Naive B cell (primary cell): Measurements from ENCODE around the gene PRR9. TPM values are rescaled to one million over a fixed set of nuclear protein-coding genes. Genes with fewer than 3 reads are reported as not detected.
"Not testable (repeated sequence)": the region's sequence is repeated elsewhere in the genome, so short reads cannot be mapped to it uniquely, and the experiment has no call there.

Experiments used
- ATAC-seq, 2 donors: fragments of 150-1000 bp; cut with Tn5 transposase; 2 replicates each; pipeline ENCODE4 v1.10.0; 2021; ENCODE audit warnings: low read depth in 2 of 2, mild to moderate bottlenecking in 2 of 2, moderate library complexity in 2 of 2
- DNase-seq: peaks from one replicate; pipeline ENCODE4 v3.0.0; 2022
- H3K27ac Mint-ChIP-seq, 6 donors: one replicate each; pipeline ENCODE4 v1.8.0; 2020 to 2022; ENCODE audit warnings: mild to moderate bottlenecking in 6 of 6, mixed read lengths in 6 of 6, moderate library complexity in 5 of 6, inconsistent platforms in 2 of 6
- H3K27me3 Mint-ChIP-seq, 3 donors: one replicate each; pipeline ENCODE4 v1.8.0; 2021 to 2022; ENCODE audit warnings: mixed read lengths in 3 of 3, mild to moderate bottlenecking in 1 of 3
- H3K36me3 Mint-ChIP-seq, 2 donors: one replicate each; pipeline ENCODE4 v1.8.0; 2020 to 2022; ENCODE audit warnings: mixed read lengths in 2 of 2, inconsistent platforms in 1 of 2, mild to moderate bottlenecking in 1 of 2
- H3K4me1 Mint-ChIP-seq, 3 donors: one replicate each; pipeline ENCODE4 v1.8.0; 2020 to 2022; ENCODE audit warnings: mixed read lengths in 3 of 3, inconsistent platforms in 1 of 3, mild to moderate bottlenecking in 1 of 3, moderate library complexity in 1 of 3
- H3K4me3 Mint-ChIP-seq, 8 donors: one replicate each; pipeline ENCODE4 v1.8.0; 2020 to 2022; ENCODE audit warnings: mild to moderate bottlenecking in 8 of 8, mixed read lengths in 8 of 8, moderate library complexity in 8 of 8, inconsistent platforms in 2 of 8
- H3K9me3 Mint-ChIP-seq, 7 donors: one replicate each; pipeline ENCODE4 v1.8.0; 2020 to 2022; ENCODE audit warnings: mixed read lengths in 7 of 7, mild to moderate bottlenecking in 5 of 7, inconsistent platforms in 2 of 7, moderate library complexity in 1 of 7
- polyA plus RNA-seq, 6 donors: library from polyadenylated mRNA; unstranded; fragments of 300-500 nt; fragmentation: Illumina TruSeq; gene quantifications; one replicate each; pipeline ENCODE4 v1.2.3, GENCODE V29; 2021; ENCODE audit warnings: low read depth in 6 of 6

Gene PRR9
- polyA plus RNA-seq, 6 donors from 2014 or later, result not detected

DNA sequence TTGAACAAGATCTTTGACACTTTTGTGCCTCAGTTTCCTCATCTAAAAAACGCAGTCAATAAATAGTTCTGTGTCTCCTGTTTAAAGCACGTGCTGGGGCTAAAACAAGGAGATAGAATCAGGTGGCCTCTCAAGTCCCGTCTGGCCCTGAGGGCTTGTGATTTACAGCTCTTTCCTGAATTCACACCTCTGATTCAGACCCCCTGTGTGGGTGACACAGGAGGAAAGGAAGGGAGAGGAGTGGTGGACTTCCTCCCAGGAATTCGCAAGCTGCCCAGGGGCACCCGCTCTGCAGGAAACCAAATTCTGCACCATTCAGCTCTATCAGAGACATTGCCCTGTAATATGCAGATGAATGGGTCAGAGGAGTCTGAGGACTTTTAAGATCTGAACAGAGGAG is 5.2 kb upstream of the PRR9 start:
- peaks cover 29 to 45% (median 41%) of the 10 kb centered on the region in 3 donors for H3K27me3 Mint-ChIP-seq
- no peak overlapping the region for H3K27ac Mint-ChIP-seq
- H3K36me3 Mint-ChIP-seq, result no peaks in the 10 kb centered on the region
- ATAC-seq, result no peak
- H3K4me3 Mint-ChIP-seq, result no peak overlapping the region
- no peaks in the 10 kb centered on the region for H3K4me1 Mint-ChIP-seq
- H3K9me3 Mint-ChIP-seq, result peaks cover 0 to 2% (median 0%) of the 10 kb centered on the region in 7 donors
- DNase-seq, result no peak

DNA sequence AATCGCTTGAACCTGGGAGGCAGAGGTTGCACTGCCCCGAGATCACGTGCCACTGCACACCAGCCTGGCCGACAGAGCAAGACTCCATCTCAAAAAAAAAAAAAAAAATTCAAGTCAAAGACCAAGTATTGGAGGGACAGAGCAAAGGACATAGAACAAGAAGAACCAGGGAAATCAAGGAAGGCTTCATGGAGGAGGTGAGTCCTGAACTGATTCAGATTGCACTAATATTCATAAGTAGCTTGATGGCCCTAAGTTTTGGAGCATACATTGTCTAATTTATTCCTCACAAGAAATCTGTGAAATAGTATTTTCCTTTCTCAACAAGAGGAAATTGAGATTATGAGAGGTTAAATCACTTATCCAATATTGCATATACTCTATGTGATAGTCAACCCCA is 3.9 kb upstream of the PRR9 start:
- H3K4me3 Mint-ChIP-seq, result no peak overlapping the region
- no peaks in the 10 kb centered on the region for H3K4me1 Mint-ChIP-seq
- ATAC-seq (no peak), DNase-seq (no peak)
- H3K27me3 Mint-ChIP-seq, result peaks cover 35 to 53% (median 48%) of the 10 kb centered on the region in 3 donors
- peaks cover 0 to 2% (median 0%) of the 10 kb centered on the region in 7 donors for H3K9me3 Mint-ChIP-seq
- no peaks in the 10 kb centered on the region for H3K36me3 Mint-ChIP-seq
- no peak overlapping the region for H3K27ac Mint-ChIP-seq

DNA sequence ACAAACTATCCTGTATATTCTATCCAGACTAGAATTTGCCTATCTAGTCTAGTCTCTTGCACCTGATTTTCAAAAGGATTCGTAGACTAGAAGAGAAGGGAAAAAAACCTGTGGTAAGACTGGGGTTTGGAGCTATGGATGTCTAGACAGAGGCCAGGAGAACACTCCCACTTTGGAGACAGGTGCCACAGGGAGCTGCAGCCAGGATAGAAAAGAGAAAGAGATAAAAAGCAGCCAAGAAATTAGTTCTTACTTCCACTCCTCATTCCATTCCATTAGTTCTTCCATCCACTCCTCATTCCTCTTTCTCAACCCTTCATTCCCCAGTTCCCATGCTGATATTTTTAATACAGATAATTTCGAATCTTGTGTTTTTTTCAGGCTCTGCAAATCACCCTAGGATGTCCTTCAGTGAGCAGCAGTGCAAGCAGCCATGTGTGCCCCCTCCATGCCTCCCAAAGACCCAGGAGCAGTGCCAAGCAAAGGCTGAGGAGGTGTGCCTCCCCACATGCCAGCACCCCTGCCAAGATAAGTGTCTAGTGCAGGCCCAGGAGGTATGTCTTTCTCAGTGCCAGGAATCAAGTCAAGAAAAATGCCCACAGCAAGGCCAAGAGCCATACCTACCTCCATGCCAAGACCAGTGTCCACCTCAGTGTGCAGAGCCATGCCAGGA is 496 bp downstream of the PRR9 start:
- Mint-ChIP-seq H3K27ac (no peak overlapping the region), H3K27me3 (peaks cover 21 to 46% (median 45%) of the 10 kb centered on the region in 3 donors), H3K9me3 (peaks cover 0 to 1% (median 0%) of the 10 kb centered on the region in 7 donors), H3K4me1 (peaks cover 0 to 2% (median 0%) of the 10 kb centered on the region in 3 donors), H3K4me3 (no peak overlapping the region), H3K36me3 (no peaks in the 10 kb centered on the region)
- ATAC-seq, result no peak
- DNase-seq, result no peak

DNA sequence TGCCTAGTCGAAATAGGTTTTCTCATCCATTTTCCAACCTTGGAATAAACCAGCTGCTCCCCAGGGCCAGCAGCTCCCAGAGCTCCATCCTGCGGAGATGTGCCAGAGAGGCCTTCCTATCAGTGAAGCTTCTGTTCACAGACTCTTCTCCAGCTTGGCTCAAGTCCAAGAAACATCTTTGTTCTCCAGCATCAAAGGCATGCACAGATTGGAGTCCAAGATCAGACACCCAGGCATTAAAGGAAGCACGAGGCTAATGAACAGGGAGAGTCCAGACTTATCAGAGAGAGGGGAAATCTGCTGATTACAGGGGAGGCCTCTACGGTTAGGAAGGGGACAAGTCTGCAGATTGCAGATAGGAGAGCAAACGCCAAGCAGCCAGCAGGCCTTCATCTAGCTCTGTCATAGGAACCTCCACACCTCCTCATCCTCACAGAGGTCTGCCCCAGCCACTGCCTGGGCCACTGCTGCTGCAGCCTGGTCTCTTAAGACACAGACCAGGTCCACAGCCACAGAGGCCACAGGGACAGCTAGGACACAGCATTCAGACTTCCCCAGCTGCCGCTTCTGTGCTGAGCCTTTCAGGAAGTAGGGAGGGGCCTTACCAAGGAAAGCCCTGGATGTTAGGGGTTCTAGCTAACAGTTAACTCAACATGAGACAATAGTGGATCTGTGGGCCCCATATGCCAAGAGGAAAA is 3.4 kb downstream of the PRR9 start:
- peaks cover 20 to 42% (median 36%) of the 10 kb centered on the region in 3 donors for H3K27me3 Mint-ChIP-seq
- no peak overlapping the region for H3K4me3 Mint-ChIP-seq
- H3K27ac Mint-ChIP-seq, result peak overlapping the region in 1 of 6 donors; percentile 70
- H3K9me3 Mint-ChIP-seq, result peaks cover 0 to 2% (median 0%) of the 10 kb centered on the region in 7 donors
- peaks cover 3 to 6% (median 4%) of the 10 kb centered on the region in 3 donors for H3K4me1 Mint-ChIP-seq
- no peaks in the 10 kb centered on the region for H3K36me3 Mint-ChIP-seq
- no peak for DNase-seq
- ATAC-seq, result no peak

DNA sequence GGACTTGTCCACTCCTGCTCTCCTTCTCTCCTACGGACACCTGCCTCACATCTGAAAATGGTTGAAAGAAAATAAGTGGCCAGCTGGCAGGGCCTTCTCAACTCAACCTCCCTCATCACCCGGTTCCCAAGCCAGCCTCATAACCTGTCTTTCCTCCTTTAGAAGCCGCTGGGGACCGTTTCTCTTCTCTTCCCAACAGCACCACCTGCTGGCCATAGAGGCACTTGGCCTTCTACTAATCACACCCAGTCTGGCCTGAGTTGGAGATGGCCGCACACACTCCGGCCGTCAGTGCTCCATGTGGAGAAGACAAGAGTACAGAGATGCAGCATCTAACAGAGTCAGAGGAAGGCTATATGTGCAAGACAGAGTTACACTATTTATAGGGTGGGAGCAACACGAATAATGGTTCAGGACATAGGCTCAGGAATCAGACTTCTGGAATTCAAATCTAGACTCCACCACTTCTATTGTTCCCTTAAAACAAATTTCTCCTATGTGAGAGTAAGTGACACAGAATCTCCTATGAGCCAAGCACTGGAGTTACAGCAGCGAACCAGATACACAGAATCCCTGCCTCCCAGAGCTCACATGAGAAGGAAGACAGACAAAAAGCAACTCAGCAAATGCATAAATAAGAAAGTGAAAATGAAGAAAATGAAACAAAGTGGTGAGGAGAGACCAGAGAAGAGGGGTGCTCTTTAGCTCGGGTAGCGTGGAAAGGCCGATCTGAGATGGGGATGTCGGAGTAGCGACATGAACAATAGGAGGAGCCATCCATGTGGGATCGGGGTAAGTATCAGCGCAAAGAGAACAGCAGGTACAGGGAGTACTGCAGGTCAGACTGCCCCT is 5.9 kb downstream of the PRR9 start:
- peak in 1 of 2 donors; percentile 44 for ATAC-seq
- H3K4me1 Mint-ChIP-seq, H3K4me3 Mint-ChIP-seq, H3K27ac Mint-ChIP-seq, H3K36me3 Mint-ChIP-seq, H3K9me3 Mint-ChIP-seq: not testable (repeated sequence)
- peak; percentile 20 for DNase-seq
- H3K27me3 Mint-ChIP-seq, result peaks cover 14 to 34% (median 16%) of the 10 kb centered on the region in 3 donors

DNA sequence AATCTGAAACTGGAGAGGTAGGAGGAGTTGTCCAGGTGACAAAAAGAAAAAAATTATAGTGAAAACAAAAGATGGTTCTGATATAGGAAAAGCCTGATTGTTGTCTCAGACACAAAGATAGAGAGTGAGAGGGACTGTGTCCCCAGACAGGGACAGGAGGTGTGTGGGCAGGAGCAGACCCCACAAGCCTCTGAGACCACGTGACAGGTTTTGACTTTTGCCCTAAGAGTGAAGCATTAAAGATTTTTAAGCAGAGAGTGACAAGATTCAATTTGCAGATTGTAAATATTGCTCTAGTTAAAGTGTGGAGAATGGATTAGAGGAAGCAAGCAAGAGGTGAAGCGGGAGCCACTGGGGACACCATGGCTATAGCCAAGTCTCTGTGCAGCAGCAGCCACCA is 10.4 kb downstream of the PRR9 start:
- peaks cover 3 to 11% (median 5%) of the 10 kb centered on the region in 3 donors for H3K4me1 Mint-ChIP-seq
- H3K9me3 Mint-ChIP-seq, result peaks cover 0 to 2% (median 0%) of the 10 kb centered on the region in 7 donors
- H3K36me3 Mint-ChIP-seq, result no peaks in the 10 kb centered on the region
- H3K27ac Mint-ChIP-seq, result no peak overlapping the region
- DNase-seq (no peak), ATAC-seq (no peak)
- H3K4me3 Mint-ChIP-seq, result no peak overlapping the region
- peaks cover 15 to 31% (median 21%) of the 10 kb centered on the region in 3 donors for H3K27me3 Mint-ChIP-seq

DNA sequence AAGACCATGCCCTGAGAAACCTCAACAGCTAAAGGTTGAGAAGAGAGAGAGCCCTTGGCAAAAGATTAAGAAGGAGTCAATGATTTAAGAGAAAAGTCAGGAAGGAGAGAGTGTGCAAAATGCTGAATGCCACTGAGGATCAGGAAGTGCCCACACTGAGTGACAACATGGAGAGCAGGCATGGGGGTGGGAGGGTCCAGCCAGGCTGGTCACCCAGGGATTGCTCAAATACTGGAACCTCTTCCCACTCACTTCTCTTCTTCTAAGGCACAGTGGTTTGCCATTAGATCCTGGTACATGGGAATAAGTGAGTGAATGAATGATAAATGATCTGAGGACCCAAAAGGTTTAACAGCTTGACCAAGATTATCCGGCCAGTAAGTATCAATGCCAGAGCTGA is 11.1 kb downstream of the PRR9 start:
- H3K27me3 Mint-ChIP-seq, result peaks cover 10 to 24% (median 14%) of the 10 kb centered on the region in 3 donors
- no peak overlapping the region for H3K27ac Mint-ChIP-seq
- no peaks in the 10 kb centered on the region for H3K36me3 Mint-ChIP-seq
- ATAC-seq (no peak), DNase-seq (no peak)
- no peak overlapping the region for H3K4me3 Mint-ChIP-seq
- peaks cover 0 to 2% (median 0%) of the 10 kb centered on the region in 7 donors for H3K9me3 Mint-ChIP-seq
- H3K4me1 Mint-ChIP-seq, result peaks cover 0 to 8% (median 3%) of the 10 kb centered on the region in 3 donors

DNA sequence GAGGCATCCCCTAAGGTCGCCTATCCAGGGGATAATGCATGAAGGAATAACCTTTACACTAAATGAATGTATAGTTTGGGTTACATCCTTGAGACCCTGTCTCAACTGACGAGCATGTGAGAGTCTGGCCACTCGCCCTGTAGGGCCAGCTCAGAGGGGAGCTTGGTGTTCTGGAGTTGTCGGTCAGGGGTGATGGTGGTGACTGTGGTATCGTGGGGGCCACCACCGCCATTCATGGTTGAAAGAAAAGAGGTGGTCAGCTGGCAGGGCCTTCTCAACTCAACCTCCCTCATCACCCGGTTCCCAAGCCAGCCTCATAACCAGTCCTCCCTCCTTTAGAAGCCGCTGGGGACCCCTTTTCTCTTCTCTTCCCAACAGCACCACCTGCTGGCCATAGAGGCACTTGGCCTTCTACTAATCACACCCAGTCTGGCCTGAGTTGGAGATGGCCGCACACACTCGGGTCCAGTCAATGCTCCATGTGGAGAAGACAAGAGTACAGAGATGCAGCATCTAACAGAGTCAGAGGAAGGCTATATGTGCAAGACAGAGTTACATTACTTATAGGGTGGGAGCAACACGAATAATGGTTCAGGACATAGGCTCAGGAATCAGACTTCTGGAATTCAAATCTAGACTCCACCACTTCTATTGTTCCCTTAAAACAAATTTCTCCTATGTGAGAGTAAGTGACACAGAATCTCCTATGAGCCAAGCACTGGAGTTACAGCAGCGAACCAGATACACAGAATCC is 11.9 kb downstream of the PRR9 start:
- not testable (repeated sequence) for DNase-seq, H3K4me1 Mint-ChIP-seq, H3K9me3 Mint-ChIP-seq, ATAC-seq, H3K36me3 Mint-ChIP-seq
- Mint-ChIP-seq H3K27ac (peak overlapping the region in 1 of 6 donors; percentile 8), H3K4me3 (peak overlapping the region in 1 of 8 donors; percentile 69), H3K27me3 (peaks cover 9 to 19% (median 10%) of the 10 kb centered on the region in 3 donors)

DNA sequence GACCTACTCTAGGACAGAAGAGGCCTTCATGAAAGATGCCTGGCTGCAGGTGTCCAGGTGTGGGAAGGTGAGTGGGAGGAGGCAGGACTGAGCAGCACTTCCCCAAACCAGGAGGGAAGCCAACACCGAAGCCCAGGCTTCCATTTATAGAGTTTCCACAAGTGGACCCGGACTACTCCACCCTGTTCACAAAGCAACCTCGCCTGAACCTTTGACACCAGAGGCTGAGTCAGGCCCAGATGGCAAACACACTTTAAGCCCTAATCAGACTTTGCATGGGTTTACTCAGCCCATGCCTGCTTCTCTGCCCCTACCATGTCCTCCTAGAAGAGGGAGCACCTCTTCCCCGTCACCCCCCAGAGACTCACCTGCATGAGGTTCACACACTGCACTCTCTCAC is 14.0 kb downstream of the PRR9 start:
- Mint-ChIP-seq H3K27ac (no peak overlapping the region), H3K36me3 (no peaks in the 10 kb centered on the region)

DNA sequence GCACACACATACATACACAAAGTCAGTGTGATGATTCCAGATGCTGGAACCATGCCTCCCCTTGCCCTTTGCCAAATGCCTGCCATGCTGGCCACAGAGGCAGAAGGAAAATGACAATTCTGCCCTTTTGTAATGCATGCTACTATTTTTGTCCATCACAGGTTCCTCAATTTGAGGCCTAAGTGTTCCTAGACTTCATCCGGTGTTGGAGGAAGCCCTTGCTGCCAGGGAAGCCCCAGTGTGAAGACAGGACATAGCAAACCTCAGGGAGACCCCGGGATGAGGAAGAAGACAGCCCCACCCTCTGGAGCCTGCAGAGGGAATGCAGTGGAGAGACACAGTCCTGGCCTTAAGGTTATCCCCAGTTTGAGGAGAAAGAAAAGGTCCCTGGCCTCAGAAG is 14.4 kb downstream of the PRR9 start:
- no peaks in the 10 kb centered on the region for H3K36me3 Mint-ChIP-seq
- peak overlapping the region in 1 of 6 donors; percentile 44 for H3K27ac Mint-ChIP-seq
- no peak overlapping the region for H3K4me3 Mint-ChIP-seq
- no peak for DNase-seq
- peaks cover 0 to 8% (median 3%) of the 10 kb centered on the region in 3 donors for H3K4me1 Mint-ChIP-seq
- H3K9me3 Mint-ChIP-seq, result no peaks in the 10 kb centered on the region
- peaks cover 9 to 19% (median 11%) of the 10 kb centered on the region in 3 donors for H3K27me3 Mint-ChIP-seq
- ATAC-seq, result no peak

More for the DNA sequence above, 14.0 kb downstream of the PRR9 start:
- peaks cover 9 to 19% (median 11%) of the 10 kb centered on the region in 3 donors for H3K27me3 Mint-ChIP-seq
- H3K4me3 Mint-ChIP-seq, result no peak overlapping the region
- DNase-seq (no peak), ATAC-seq (no peak)
- no peaks in the 10 kb centered on the region for H3K9me3 Mint-ChIP-seq
- H3K4me1 Mint-ChIP-seq, result peaks cover 0 to 8% (median 3%) of the 10 kb centered on the region in 3 donors

DNA sequence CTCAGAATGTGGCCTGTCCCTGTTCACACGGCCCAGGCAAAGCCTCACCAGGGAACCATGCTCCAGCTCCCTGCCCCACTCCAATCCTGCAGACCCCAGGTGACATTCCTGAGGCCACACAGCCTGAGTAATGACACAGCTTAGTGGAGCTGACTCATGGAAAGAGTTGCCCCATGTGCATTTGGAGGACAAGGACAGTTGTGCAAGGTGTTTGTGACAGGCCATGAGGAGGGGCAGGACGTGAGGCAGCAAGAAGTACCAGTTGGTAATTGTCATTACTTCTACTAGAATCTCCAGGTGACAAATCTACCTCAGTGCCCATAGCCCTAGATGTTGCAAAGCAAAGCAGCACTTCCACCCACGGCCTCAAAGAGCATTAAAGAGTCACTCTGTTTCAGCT is 15.2 kb downstream of the PRR9 start:
- H3K4me1 Mint-ChIP-seq, result peaks cover 0 to 8% (median 3%) of the 10 kb centered on the region in 3 donors
- DNase-seq (no peak), ATAC-seq (no peak)
- no peak overlapping the region for H3K27ac Mint-ChIP-seq
- no peaks in the 10 kb centered on the region for H3K9me3 Mint-ChIP-seq
- H3K36me3 Mint-ChIP-seq, result no peaks in the 10 kb centered on the region
- no peak overlapping the region for H3K4me3 Mint-ChIP-seq
- H3K27me3 Mint-ChIP-seq, result peaks cover 11 to 19% (median 16%) of the 10 kb centered on the region in 3 donors

DNA sequence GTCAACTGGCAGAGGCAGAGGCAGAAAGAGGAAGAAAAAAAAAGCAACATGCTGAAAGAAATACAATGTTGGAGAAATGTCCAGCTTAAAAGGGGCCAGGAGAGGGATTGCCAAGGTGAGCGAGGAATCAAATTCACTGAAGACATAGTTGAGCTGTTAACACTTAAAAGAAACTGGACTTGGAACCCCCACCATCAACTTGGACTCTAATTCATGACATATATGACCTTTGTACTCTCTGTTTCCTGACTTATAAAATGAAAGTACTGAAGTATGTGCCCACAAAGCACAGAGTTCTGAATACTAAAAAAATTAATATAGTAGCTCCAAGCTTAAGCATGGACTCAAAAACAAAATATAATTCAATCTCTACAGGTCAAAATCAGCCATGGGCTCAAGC is 16.1 kb downstream of the PRR9 start:
- H3K9me3 Mint-ChIP-seq, result no peaks in the 10 kb centered on the region
- peaks cover 0 to 8% (median 3%) of the 10 kb centered on the region in 3 donors for H3K4me1 Mint-ChIP-seq
- no peak for ATAC-seq
- no peak overlapping the region for H3K27ac Mint-ChIP-seq
- no peak overlapping the region for H3K4me3 Mint-ChIP-seq
- no peak for DNase-seq
- H3K36me3 Mint-ChIP-seq, result no peaks in the 10 kb centered on the region
- H3K27me3 Mint-ChIP-seq, result peaks cover 11 to 23% (median 20%) of the 10 kb centered on the region in 3 donors

DNA sequence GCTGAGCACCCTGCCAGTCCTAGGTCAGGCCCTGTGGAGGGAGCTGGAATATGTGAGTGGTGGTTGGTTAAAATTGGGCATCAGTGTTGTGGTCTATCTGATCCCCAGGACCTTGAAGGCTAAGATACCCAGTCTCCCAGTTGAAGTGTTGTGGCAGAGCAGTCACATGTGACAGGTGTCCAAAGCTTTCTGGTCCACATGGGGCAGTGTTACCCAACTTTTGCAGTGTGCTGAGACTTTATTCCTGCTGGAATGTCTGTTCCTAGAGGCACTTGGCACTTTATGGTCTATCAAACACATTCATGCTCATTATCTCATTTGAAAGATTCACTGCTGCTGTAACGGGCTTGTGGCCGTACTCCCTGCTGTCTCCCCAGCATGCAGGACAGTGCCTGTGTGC is 21.1 kb downstream of the PRR9 start:
- ATAC-seq, result no peak
- H3K4me3 Mint-ChIP-seq, result no peak overlapping the region
- DNase-seq, result no peak
- no peak overlapping the region for H3K27ac Mint-ChIP-seq
- H3K36me3 Mint-ChIP-seq, result no peaks in the 10 kb centered on the region
- peaks cover 5 to 32% (median 24%) of the 10 kb centered on the region in 3 donors for H3K27me3 Mint-ChIP-seq
- no peaks in the 10 kb centered on the region for H3K4me1 Mint-ChIP-seq
- H3K9me3 Mint-ChIP-seq, result peaks cover 0 to 2% (median 0%) of the 10 kb centered on the region in 7 donors
